Naive B cell (primary cell): Measurements from ENCODE around the gene TMEM119. TPM values are rescaled to one million over a fixed set of nuclear protein-coding genes. Genes with fewer than 3 reads are reported as not detected.
"Not testable (repeated sequence)": the region's sequence is repeated elsewhere in the genome, so short reads cannot be mapped to it uniquely, and the experiment has no call there.

Experiments
- ATAC-seq, 2 donors: fragments of 150-1000 bp; cut with Tn5 transposase; 2 replicates each; pipeline ENCODE4 v1.10.0; 2021; ENCODE audit warnings: low read depth in 2 of 2, mild to moderate bottlenecking in 2 of 2, moderate library complexity in 2 of 2
- DNase-seq: peaks from one replicate; pipeline ENCODE4 v3.0.0; 2022
- H3K27ac Mint-ChIP-seq, 6 donors: one replicate each; pipeline ENCODE4 v1.8.0; 2020 to 2022; ENCODE audit warnings: mild to moderate bottlenecking in 6 of 6, mixed read lengths in 6 of 6, moderate library complexity in 5 of 6, inconsistent platforms in 2 of 6
- H3K27me3 Mint-ChIP-seq, 3 donors: one replicate each; pipeline ENCODE4 v1.8.0; 2021 to 2022; ENCODE audit warnings: mixed read lengths in 3 of 3, mild to moderate bottlenecking in 1 of 3
- H3K36me3 Mint-ChIP-seq, 2 donors: one replicate each; pipeline ENCODE4 v1.8.0; 2020 to 2022; ENCODE audit warnings: mixed read lengths in 2 of 2, inconsistent platforms in 1 of 2, mild to moderate bottlenecking in 1 of 2
- H3K4me1 Mint-ChIP-seq, 3 donors: one replicate each; pipeline ENCODE4 v1.8.0; 2020 to 2022; ENCODE audit warnings: mixed read lengths in 3 of 3, inconsistent platforms in 1 of 3, mild to moderate bottlenecking in 1 of 3, moderate library complexity in 1 of 3
- H3K4me3 Mint-ChIP-seq, 8 donors: one replicate each; pipeline ENCODE4 v1.8.0; 2020 to 2022; ENCODE audit warnings: mild to moderate bottlenecking in 8 of 8, mixed read lengths in 8 of 8, moderate library complexity in 8 of 8, inconsistent platforms in 2 of 8
- H3K9me3 Mint-ChIP-seq, 7 donors: one replicate each; pipeline ENCODE4 v1.8.0; 2020 to 2022; ENCODE audit warnings: mixed read lengths in 7 of 7, mild to moderate bottlenecking in 5 of 7, inconsistent platforms in 2 of 7, moderate library complexity in 1 of 7
- polyA plus RNA-seq, 6 donors: library from polyadenylated mRNA; unstranded; fragments of 300-500 nt; fragmentation: Illumina TruSeq; gene quantifications; one replicate each; pipeline ENCODE4 v1.2.3, GENCODE V29; 2021; ENCODE audit warnings: low read depth in 6 of 6

The TMEM119 gene
- polyA plus RNA-seq, 6 donors from 2014 or later, result not detected

- H3K27me3 Mint-ChIP-seq, result peaks cover 0 to 22% (median 0%) of the 10 kb centered on the region in 3 donors
- peaks cover 0 to 12% (median 9%) of the 10 kb centered on the region in 3 donors for H3K4me1 Mint-ChIP-seq
- no peaks in the 10 kb centered on the region for H3K36me3 Mint-ChIP-seq
- H3K27ac Mint-ChIP-seq, result no peak overlapping the region
- DNase-seq (no peak), ATAC-seq (no peak)
- H3K9me3 Mint-ChIP-seq, result no peaks in the 10 kb centered on the region
- no peak overlapping the region for H3K4me3 Mint-ChIP-seq
Measured at GRCh38 chr12:108599948-108600701, 2.2 kb upstream of the TMEM119 start.

DNA sequence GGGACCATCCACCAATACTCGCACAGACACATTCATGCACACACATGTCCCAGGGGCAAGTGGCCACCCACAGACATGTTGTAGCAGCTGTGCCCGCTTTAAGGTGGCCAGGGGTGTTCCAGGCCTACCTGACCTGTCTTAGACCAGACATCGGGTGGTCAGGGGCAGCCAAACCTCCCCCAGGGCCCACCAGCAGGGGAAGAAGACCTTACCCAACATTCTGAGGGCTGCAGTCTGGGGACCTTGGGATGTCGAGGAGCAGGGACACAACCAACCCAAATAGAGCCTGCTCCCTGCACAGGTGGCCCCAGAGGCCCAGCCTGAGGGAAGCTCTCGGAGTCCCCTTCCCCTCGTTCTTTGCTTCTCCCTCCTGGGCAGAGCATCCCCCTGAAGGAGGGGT, 1.7 kb upstream of the TMEM119 start:
- peaks cover 0 to 22% (median 0%) of the 10 kb centered on the region in 3 donors for H3K27me3 Mint-ChIP-seq
- DNase-seq, result no peak
- no peak overlapping the region for H3K4me3 Mint-ChIP-seq
- ATAC-seq, result no peak
- no peaks in the 10 kb centered on the region for H3K36me3 Mint-ChIP-seq
- H3K27ac Mint-ChIP-seq, result no peak overlapping the region
- H3K4me1 Mint-ChIP-seq, result peaks cover 0 to 12% (median 9%) of the 10 kb centered on the region in 3 donors
- no peaks in the 10 kb centered on the region for H3K9me3 Mint-ChIP-seq

DNA sequence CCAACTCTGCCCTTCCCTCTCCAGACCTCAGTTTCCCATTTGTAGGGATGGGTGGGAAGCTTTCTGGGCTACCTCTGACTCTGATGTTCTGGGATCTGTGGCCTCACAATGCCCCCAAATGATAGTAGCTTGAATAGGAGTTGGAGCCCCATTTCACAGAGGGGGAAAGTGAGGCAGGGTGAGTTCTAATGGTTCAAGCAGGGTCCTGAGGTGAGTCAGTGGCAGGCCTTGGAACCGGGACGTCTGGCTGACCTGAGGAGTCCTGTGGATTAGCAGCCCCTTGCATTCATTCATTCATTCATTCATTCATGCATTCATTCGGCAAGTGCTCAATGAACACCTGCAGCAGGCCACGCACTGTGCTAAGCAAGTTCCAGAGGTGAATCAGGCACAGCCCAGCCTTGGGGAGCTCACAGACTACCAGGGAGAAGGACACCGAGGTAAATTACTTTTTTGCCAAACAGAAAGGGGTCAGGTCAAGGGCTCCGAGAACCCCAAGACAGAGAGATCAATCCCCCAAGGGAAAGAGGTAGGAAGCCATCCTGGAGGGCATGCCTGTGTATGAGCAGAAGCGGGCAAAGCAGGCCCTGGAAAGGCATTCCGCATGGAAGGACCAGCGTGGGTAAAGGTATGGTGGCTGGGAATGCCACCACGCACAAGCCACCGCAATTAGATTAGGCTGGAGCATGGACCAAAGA, 818 bp upstream of the TMEM119 start:
- Mint-ChIP-seq H3K4me3 (no peak overlapping the region), H3K36me3 (no peaks in the 10 kb centered on the region)
- ATAC-seq, result no peak

DNA sequence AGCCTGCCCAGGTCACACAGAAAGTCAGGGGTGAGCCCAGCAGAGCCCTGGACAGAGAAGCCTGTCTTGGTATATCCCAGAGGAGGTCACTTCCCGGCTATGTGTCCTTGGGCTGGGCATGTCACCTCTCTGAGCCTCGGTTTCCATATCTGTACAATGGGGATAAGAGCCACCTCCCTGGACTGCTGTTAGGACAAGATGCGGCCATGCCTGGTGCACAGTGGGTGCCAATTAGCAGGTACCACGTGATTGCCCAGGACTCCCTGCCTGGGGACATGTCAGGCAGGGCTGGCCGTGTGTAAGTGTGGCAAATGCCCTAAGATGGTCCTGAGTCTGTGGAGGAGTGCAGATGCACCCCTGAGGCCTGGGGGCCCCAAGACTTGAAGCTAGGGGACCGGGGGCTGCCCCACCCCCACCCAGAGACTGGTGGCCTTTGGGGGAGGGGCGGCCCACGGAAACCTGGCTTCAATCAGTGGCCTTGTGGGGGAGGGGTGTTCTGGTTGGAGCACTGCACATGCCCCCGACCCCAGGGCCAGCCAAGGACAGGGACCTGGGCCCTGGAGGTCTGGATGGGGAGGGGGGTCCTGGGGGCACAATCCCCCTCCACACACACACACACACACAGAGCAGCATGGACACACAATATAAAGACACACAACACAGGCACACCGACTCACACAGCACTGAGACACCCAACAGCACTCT, 878 bp downstream of the TMEM119 start:
- DNase-seq, result no peak
- Mint-ChIP-seq H3K27me3 (peaks cover 0 to 14% (median 0%) of the 10 kb centered on the region in 3 donors), H3K4me3 (no peak overlapping the region), H3K36me3 (no peaks in the 10 kb centered on the region), H3K9me3 (no peaks in the 10 kb centered on the region), H3K4me1 (peaks cover 0 to 9% (median 5%) of the 10 kb centered on the region in 3 donors), H3K27ac (peak overlapping the region in 4 of 6 donors; percentile 25 to 85 (median 67))
- no peak for ATAC-seq

More for the DNA sequence above, 818 bp upstream of the TMEM119 start:
- Mint-ChIP-seq H3K27me3 (peaks cover 0 to 17% (median 0%) of the 10 kb centered on the region in 3 donors), H3K27ac (peak overlapping the region in 1 of 6 donors; percentile 85), H3K9me3 (no peaks in the 10 kb centered on the region), H3K4me1 (peaks cover 0 to 9% (median 7%) of the 10 kb centered on the region in 3 donors)
- no peak for DNase-seq

- peaks cover 0 to 14% (median 0%) of the 10 kb centered on the region in 3 donors for H3K27me3 Mint-ChIP-seq
- no peak for DNase-seq
- peaks cover 0 to 9% (median 5%) of the 10 kb centered on the region in 3 donors for H3K4me1 Mint-ChIP-seq
- no peaks in the 10 kb centered on the region for H3K9me3 Mint-ChIP-seq
- no peaks in the 10 kb centered on the region for H3K36me3 Mint-ChIP-seq
- no peak overlapping the region for H3K27ac Mint-ChIP-seq
- H3K4me3 Mint-ChIP-seq, result no peak overlapping the region
- ATAC-seq, result no peak
Measured at GRCh38 chr12:108595711-108596647, 1.9 kb downstream of the TMEM119 start.

DNA sequence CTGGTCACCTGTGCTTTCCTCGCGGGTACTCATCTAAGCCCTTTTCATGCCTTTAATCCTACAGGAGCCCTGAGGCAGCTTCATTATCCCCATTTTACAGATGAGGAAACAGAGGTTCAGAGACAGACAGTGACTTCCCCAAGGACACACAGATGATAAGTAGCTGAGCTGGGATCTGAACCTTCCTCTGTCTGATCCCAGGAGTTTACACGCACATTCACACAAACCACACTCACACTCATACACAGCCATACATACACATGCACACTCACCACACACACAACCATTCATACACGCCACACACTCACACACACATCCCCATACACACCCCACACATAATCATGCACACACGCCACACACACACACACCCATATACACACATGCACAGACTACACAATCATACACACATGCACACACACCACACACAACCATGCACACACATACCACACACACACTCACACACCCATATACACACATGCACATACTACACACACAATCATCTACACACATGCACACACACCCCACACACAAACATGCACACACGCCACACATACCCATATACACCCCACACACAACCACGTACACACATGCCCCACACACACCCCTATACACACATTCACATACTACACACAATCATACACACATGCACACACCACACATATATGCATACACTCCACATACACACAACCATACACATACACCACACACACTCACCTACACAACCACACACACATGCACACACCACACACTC, 2.7 kb downstream of the TMEM119 start:
- Mint-ChIP-seq H3K4me3 (no peak overlapping the region), H3K27ac (no peak overlapping the region), H3K9me3 (no peaks in the 10 kb centered on the region), H3K4me1 (peaks cover 0 to 9% (median 5%) of the 10 kb centered on the region in 3 donors), H3K36me3 (no peaks in the 10 kb centered on the region), H3K27me3 (peaks cover 0 to 14% (median 0%) of the 10 kb centered on the region in 3 donors)
- ATAC-seq (no peak), DNase-seq (no peak)

- Mint-ChIP-seq H3K27me3 (peaks cover 0 to 14% (median 0%) of the 10 kb centered on the region in 3 donors), H3K4me1 (peaks cover 0 to 9% (median 5%) of the 10 kb centered on the region in 3 donors), H3K36me3 (no peaks in the 10 kb centered on the region), H3K27ac (peak overlapping the region in 1 of 6 donors; percentile 32), H3K9me3 (no peaks in the 10 kb centered on the region), H3K4me3 (no peak overlapping the region)
- ATAC-seq, result no peak
- DNase-seq, result no peak
Measured at GRCh38 chr12:108594323-108594903, 3.5 kb downstream of the TMEM119 start.

DNA sequence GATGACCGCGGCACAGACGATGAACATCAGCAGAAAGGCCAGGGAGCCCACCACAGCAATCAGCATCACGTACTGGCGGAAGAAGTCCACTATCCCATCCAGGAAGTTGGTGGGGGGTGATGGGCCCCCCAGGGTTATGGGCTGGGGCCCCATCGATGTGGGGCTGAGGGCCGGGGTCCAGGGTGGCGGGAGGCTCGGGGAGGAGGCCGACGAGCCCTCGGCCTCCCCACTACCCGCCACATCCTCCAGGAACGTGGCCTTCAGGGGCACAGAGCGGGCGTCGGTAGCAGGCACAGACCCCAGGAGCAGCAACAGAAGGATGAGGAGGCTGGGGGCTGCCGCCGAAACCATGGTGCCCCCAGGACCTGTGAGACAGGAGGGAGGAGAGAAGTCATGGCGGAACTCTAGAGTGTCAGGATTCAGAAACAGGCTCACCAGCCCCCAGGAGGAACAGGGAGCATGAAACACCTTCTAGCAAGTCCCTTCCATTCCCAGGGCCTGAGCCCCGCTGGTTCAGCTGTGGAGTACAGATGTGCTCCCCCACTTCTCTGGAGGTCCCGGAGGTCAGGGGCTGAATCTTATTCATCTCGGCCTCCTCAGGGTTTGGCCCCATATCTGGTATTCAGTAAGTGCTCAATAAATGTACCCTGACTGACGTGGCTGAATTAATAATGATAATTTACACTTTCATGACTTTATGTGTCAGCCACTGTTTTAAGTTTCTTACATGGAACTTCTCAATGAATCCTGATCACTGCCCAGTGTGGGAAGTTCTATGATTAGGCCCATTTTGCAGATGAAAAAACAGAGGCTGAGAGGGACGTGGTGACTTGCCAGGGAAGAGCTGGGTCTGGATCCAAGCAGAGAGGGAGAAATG, 5.6 kb downstream of the TMEM119 start:
- Mint-ChIP-seq H3K4me3 (peak overlapping the region in 1 of 8 donors; percentile 47), H3K9me3 (no peaks in the 10 kb centered on the region), H3K4me1 (peaks cover 0 to 1% (median under 1%) of the 10 kb centered on the region in 3 donors), H3K27me3 (peaks cover 0 to 8% (median 0%) of the 10 kb centered on the region in 3 donors), H3K36me3 (no peaks in the 10 kb centered on the region), H3K27ac (no peak overlapping the region)
- DNase-seq (no peak), ATAC-seq (no peak)

DNA sequence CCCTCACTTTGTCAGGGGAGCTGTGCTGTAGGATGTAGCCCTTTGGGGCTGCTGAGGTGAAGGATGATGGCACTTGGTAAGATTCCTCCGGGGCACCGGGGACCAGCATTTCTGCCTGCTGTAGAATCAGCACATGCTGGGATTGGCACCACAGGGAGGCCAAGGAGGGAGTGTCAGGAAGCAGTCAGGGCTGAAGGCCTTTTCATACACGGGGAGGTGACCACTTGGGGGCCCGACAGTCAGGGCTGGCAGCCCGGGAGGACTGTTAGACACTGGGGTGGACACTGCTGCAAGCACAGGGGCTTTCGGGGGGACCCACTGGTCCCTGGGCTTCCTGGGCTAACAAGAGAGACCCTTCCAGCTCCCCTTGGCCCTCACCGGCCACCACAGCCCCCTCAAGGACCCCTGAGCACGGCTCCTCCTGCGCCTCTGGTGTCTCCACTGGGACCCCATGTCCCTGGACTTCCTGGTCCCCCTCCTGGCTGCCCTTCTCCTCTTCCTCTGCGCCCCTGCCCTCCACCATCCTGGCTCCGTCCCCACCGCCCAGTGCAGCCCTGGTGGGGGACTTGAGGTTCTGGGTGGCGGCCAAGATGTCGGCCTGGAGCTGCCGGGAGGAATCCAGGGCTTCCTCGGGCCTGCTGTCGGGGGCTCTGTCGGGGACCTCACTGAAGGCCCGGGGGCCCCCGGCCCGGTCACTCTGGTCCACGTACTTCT, 6.5 kb downstream of the TMEM119 start:
- H3K27ac Mint-ChIP-seq, result no peak overlapping the region
- H3K4me3 Mint-ChIP-seq, result peak overlapping the region in 1 of 8 donors; percentile 47
- no peaks in the 10 kb centered on the region for H3K36me3 Mint-ChIP-seq
- H3K9me3 Mint-ChIP-seq, result no peaks in the 10 kb centered on the region
- peaks cover 0 to 6% (median 0%) of the 10 kb centered on the region in 3 donors for H3K27me3 Mint-ChIP-seq
- H3K4me1 Mint-ChIP-seq, result no peaks in the 10 kb centered on the region
- DNase-seq (no peak), ATAC-seq (no peak)

GRCh38 chr12:108590463-108590862, 7.4 kb downstream of the TMEM119 start:
- not testable (repeated sequence) for H3K27ac Mint-ChIP-seq, ATAC-seq, H3K4me1 Mint-ChIP-seq, H3K27me3 Mint-ChIP-seq, DNase-seq, H3K4me3 Mint-ChIP-seq, H3K9me3 Mint-ChIP-seq, H3K36me3 Mint-ChIP-seq

DNA sequence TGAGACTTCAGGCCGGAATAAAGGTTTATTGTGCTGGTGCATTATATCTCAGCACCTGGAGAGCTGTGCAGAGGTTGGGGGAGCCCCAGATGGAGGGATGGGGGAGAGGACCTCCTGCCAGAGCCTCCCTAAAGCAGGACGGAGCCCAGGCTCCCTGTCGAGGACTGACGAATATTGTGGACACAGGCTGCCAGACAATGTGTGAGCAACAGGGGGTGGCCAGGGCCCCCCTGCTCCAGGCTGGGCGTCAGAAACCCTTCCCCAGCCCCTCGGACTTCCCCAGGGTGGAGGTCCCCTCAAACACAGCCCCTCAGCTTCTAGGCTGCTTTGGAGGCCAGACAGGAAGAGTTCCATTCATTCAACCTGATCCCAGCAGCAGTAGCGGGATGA, 8.0 kb downstream of the TMEM119 start:
- Mint-ChIP-seq H3K36me3 (no peaks in the 10 kb centered on the region), H3K27me3 (peaks cover 0 to 6% (median 0%) of the 10 kb centered on the region in 3 donors), H3K9me3 (no peaks in the 10 kb centered on the region), H3K4me3 (no peak overlapping the region), H3K27ac (peak overlapping the region in 2 of 6 donors; percentile 73 to 92), H3K4me1 (no peaks in the 10 kb centered on the region)
- ATAC-seq, result no peak
- no peak for DNase-seq
